Measurements from ENCODE around the gene ARPC2. TPM values are rescaled to one million over a fixed set of nuclear protein-coding genes. Genes with fewer than 3 reads are reported as not detected.
A peak's percentile ranks its signal among the peaks of the same experiment; 100 is the strongest.
"Not testable (repeated sequence)": the region's sequence is repeated elsewhere in the genome, so short reads cannot be mapped to it uniquely, and the experiment has no call there.

The ARPC2 gene
- total RNA-seq, result 139 TPM
- long read RNA-seq, transcript ARPC2-209 (7 exons, 2,226 nt), result minor isoform, 7 of 309 reads
- long read RNA-seq, transcript ARPC2-202 (11 exons, 1,505 nt), result major isoform, 251 of 309 reads
- long read RNA-seq, partial matches to known transcripts, result 33 of 309 reads
- long read RNA-seq, other reads (novel, unspliced or antisense), result 13 of 309 reads

- intact Hi-C loops (cut with micrococcal nuclease), result no loop called here
- ATAC-seq (peak; percentile 99), DNase-seq (peak; percentile 98)
Measured at GRCh38 chr2:218216674-218217359, at the start of gene ARPC2. ARPC2 (plus strand) TSS chr2:218217189; CDS start chr2:218217471, 282 bp downstream.

DNA sequence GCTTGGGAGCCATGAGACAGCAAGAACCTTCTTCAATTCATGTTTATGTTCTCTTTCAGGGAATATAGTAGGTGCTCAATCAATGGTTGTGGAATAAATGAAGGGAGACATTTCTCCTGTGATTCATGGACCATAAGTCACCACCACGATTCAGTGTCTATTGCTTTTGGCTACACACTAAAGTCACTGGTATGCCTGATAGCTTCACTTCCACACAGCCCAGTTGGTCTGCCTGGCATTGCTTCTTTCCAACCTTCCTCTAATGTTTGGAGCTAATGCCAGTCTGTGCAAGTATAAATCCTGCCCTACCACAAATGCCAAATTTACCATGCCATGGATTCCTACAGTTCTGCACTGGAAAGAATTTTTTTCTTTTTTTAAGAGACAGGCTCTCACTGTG, 49.0 kb upstream of the ARPC2 start:
- DNase-seq (no peak), ATAC-seq (no peak)
- intact Hi-C loops (cut with micrococcal nuclease), result no loop called here

DNA sequence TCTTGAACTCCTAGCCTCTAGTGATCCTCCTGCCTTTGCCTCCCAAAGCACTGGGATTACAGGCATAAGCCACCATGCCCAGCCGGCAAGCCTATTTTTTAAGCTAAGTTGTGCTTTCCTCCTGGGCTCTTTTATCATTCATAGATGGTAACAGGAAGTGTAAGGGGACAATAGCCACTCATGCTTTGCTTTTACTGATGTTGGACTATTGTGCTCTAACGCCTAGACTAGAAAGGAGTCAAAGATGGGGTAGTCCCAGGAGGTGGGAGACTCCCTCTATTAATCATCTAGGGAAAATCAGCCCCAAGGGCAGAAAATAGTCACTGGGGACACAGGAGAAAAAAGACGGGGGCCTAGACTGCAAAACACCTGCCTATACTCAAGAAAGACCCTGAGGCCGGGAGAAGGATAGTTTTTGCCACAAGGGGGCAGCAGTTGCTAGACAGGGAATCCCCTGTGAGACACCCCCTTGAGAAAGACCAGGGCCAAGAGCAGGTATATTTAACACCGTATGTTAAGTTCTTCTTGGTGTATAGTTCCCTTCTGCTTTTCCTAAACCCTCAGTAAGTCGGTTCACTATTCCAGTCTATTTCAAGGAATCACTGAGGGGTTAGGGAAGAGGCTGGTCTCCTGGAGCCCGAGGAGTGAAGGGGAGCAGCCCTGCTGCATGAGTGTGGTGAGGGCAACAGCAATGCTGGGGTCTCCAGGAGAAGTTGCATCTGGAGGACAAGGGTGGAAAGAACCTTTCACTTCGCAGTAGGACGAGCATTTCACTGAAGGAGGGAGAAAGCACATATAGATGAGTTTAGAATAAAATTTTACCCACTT, 48.1 kb upstream of the ARPC2 start:
- peak; percentile 37 for DNase-seq
- intact Hi-C loops (cut with micrococcal nuclease), result no loop called here

DNA sequence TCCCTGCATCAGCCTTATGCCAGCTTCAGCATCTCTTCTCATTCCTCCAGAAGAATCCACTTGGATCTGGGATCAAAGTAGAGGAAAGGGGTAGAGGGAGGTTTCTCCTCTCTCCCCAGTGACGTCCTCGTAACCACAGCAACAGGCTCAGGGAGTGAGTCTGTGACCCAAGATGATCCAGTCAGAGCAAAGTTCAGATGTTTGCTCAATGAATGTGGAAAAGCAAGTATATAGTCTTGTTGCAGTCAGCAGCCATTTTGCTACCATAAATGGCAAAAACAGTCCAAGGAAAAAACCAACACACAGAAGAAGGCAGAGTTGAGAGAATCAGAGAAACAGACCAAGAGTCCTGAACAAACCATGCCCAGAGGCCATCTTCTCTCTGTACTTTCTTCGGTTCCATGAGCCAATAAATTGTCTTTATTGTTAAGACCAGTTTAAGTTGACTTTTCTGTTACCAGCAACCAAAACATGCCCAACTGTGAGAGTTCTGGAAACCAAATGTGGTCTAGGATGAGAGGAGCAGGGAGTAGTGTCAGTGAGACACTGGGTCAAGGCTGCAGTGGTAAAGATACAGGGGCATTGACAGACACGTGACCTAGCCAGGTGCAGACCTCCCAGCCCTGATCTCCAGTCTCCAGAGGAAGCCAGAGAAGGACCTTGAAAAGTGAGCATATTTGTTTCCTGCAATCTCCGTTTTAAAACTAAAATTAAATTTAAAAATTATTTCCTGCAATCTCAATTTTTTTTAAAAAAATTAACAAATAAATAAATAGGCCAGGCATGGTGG, 47.0 kb upstream of the ARPC2 start:
- no peak for ATAC-seq
- intact Hi-C loops (cut with micrococcal nuclease), result no loop called here
- no peak for DNase-seq

More for the DNA sequence above, 48.1 kb upstream of the ARPC2 start:
- peak; percentile 63 for ATAC-seq

- intact Hi-C loops (cut with micrococcal nuclease); DNase-seq; ATAC-seq: not testable (repeated sequence)
Measured at GRCh38 chr2:218171744-218172143, 45.2 kb upstream of the ARPC2 start.

DNA sequence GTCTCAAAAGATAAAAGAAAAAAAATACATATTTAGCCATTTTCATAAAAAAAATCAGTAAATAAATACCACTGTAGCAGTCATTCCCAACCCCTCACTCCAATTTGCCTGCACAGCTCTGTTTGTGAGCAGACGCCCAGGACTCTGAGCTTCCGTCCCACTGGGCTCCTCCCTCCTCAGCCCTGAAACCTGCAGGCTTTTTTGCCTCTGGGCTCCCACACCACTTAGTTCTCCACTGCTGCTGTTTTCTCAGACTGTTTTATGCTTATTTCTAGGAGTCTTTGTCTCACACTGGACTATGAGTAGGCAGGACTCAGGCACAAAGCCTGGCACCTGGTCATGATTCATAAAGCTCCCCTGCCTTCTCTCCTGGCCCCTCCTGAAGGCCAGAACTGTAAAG, 44.1 kb upstream of the ARPC2 start:
- no peak for DNase-seq
- intact Hi-C loops (cut with micrococcal nuclease), result no loop called here
- ATAC-seq, result no peak

- ATAC-seq (no peak), DNase-seq (no peak)
- intact Hi-C loops (cut with micrococcal nuclease), result no loop called here
Measured at GRCh38 chr2:218179782-218180181, 37.2 kb upstream of the ARPC2 start.

DNA sequence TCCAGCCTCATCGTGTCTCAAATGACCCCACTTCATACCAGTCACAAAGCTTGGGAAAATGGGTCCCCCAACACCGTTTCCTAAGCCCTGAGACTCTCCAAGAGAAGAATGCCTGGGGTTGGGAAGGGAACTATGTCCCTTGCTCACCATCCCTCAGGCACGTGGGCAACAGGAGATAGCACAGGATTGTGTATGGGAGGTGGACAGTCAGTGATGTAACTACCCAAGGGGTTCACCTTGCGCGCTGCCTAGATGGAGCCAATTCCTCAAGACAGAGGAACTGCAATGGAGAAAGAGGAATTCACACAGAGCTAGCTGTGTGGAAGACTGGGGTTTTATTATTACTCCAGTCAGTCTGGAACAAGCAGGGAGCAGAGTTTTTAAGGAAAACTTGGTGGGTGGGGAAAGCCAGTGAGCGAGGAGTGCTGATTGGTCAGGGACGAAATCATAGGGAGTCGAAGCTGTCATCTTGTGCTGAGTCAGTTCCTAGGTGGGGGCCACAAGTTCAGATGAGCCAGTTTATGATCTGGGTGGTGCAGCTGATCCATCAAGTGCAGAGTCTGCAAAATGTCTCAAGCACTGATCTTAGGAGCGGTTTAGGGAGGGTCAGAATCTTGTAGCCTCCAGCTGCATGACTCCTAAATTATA, 36.4 kb upstream of the ARPC2 start:
- DNase-seq (no peak), ATAC-seq (no peak)
- intact Hi-C loops (cut with micrococcal nuclease), result no loop called here

DNA sequence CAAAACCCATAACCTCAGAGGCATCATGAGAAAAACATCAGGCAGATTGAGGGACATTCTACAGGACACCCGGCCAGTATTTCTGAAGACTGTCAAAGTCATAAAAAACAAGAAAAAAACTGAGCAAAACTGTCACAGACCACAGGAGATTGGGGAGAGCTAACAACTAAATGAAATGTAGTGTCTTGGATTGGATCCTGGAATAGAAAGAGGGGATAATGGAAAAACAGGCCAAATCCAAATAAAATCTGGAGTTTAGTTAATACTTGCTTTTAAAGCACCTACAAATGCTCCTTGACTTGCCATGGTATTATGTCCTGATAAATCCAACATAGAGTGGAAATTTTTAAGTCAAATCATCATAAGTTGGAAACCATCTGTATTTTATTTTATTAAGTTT, 32.7 kb upstream of the ARPC2 start:
- no peak for DNase-seq
- ATAC-seq, result no peak
- intact Hi-C loops (cut with micrococcal nuclease), result no loop called here

DNA sequence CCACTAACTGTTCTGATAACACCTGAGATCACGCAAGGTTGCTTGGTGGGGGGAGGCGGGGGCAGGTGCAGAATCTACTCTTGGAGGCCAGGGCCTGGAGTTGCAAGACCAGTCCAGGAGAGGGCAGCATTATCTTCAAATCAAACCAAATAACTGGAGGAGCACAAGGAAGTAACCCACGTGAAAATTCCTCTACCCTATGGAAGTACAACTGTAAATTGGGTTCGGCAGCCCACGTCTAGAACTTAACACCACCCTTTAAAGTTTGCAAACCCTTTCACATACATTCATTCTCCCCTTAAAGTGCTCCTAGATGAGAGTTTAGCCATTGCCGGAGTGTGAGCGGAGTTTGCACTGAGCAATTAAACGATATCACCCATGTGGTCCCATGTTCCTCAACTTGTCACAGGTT, 30.6 kb upstream of the ARPC2 start:
- peak; percentile 57 for DNase-seq
- ATAC-seq, result peak; percentile 95
- intact Hi-C loops (cut with micrococcal nuclease), result no loop called here

DNA sequence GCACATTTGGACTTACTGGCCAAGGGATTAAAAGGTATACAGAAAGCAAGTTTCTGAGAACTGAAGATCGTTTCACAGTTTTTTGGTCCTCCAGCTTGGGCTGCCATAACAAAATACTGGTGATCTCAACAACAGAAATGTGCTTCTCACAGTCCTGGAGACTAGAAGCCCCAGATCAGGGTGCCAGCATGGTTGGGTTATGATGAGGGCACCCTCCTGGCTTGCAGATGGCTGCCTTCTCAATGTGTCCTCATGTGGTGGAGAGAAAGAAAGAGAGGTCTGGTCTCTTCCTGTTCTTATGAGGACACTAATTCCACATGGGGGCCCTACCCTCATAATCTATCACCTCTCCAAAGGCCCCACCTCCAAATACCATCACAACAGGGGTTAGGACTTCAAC, 30.1 kb upstream of the ARPC2 start:
- intact Hi-C loops (cut with micrococcal nuclease), result no loop called here
- DNase-seq (no peak), ATAC-seq (no peak)

- ATAC-seq (peak; percentile 56), DNase-seq (no peak)
- intact Hi-C loops (cut with micrococcal nuclease), result no loop called here
Measured at GRCh38 chr2:218187296-218188015, 29.5 kb upstream of the ARPC2 start.

GRCh38 chr2:218188528-218188927, 28.5 kb upstream of the ARPC2 start:
- DNase-seq (no peak), ATAC-seq (no peak)
- intact Hi-C loops (cut with micrococcal nuclease), result no loop called here

- intact Hi-C loops (cut with micrococcal nuclease), result no loop called here
- DNase-seq (no peak), ATAC-seq (no peak)
Measured at GRCh38 chr2:218192902-218193430, 24.0 kb upstream of the ARPC2 start.

- ATAC-seq (no peak), DNase-seq (no peak)
- intact Hi-C loops (cut with micrococcal nuclease), result no loop called here
Measured at GRCh38 chr2:218193701-218194100, 23.3 kb upstream of the ARPC2 start.

- no peak for DNase-seq
- intact Hi-C loops (cut with micrococcal nuclease), result no loop called here
- ATAC-seq, result no peak
Measured at GRCh38 chr2:218194880-218195279, 22.1 kb upstream of the ARPC2 start.

DNA sequence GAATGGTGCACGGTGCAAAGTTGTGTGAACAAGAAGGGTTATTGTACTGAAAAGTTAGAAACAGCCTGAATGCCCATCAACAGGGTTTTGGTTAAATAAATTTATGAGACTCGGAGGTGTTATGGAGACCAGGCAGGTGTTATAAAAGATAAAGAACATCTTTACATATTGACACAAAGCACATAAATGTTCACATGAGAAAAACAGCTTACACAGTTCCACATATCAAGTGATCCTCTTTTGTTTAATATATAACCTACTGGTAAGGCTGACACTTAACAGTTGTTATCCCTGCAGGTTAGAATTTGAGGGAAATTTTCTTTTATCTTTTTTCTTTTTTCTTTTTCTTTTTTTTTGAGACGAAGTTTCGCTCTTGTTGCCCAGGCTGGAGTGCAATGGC, 20.0 kb upstream of the ARPC2 start:
- ATAC-seq (no peak), DNase-seq (no peak)
- intact Hi-C loops (cut with micrococcal nuclease), result no loop called here

- DNase-seq (no peak), ATAC-seq (no peak)
- intact Hi-C loops (cut with micrococcal nuclease), result no loop called here
Measured at GRCh38 chr2:218202266-218202665, 14.7 kb upstream of the ARPC2 start.
